Activated T-helper 1 cell treated with Interleukin-2 at 50 U/mL for 16 hours (primary cell): Measurements from ENCODE around the gene PHETA1.

Experiments
- DNase-seq: peaks from one replicate; pipeline ENCODE4 v3.0.0-alpha.2; 2020; ENCODE audit warnings: low read depth

PHETA1 gene

DNA sequence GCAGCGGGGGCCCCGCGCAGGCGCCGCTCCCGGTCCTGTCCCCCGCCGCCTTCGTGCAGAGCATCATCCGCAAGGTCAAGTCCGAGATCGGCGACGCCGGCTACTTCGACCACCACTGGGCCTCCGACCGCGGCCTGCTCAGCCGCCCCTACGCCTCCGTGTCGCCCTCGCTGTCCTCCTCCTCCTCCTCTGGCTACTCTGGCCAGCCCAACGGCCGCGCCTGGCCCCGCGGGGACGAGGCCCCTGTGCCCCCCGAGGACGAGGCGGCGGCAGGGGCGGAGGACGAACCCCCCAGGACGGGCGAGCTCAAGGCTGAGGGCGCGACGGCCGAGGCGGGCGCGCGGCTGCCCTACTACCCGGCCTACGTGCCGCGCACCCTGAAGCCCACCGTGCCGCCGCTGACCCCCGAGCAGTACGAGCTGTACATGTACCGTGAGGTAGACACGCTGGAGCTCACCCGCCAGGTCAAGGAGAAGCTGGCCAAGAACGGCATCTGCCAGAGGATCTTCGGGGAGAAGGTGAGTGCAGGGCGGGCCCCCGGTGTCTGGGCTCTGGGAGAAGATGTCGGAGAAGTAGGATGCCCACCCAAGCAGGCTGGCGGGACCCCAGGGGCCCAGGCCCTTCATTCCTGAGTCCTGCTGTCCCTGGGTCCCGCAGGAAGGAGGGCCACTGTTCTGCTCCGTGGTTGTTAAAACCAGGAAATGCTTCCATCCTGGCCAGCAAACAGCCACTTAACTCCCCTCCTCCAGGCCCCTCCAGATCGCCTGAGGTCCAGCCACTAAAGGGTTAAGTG is 48.4 kb downstream of the PHETA1 start:
- no peak for DNase-seq

DNA sequence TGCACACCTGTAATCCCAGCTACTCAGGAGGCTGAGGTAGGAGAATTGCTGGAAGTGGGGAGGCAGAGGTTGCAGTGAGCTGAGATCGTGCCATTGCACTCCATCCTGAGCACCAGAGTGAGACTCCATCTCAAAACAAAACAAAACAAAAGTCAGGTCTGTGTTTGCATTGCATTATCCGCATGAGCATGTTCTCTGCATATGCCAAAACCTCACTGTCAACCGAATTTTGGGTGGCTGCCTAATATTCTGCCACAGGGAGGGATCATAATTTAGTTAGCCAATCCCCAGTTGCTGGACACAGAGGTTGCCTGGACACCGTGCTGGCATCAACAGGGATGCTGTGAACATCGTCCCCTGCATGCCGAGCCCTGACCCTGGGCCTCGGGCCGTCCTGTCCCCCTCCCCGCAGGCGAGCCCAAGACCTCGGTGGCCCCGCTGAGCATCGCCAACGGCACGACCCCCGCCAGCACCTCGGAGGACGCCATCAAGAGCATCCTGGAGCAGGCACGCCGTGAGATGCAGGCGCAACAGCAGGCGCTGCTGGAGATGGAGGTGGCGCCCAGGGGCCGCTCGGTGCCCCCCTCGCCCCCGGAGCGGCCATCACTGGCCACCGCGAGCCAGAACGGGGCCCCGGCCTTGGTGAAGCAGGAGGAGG is 49.2 kb downstream of the PHETA1 start:
- DNase-seq, result no peak

DNA sequence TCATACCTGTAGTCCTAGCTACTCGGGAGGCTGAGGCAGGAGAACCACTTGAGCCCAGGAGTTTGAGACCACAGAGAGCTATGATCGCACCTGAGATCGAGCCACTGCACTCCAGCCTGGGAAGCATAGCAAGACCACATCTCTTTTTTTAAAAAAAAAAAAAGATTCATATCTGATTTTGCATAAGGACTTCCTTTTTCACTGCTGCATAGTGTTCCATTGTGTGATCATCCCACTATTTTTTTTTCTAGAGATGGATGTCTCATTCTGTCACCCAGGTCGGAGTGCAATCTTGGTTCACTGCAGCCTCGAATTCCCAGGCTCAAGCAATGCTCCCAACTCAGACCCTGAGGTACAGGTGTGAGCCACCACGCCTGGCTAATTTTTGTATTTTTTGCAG is 50.4 kb downstream of the PHETA1 start:
- no peak for DNase-seq

DNA sequence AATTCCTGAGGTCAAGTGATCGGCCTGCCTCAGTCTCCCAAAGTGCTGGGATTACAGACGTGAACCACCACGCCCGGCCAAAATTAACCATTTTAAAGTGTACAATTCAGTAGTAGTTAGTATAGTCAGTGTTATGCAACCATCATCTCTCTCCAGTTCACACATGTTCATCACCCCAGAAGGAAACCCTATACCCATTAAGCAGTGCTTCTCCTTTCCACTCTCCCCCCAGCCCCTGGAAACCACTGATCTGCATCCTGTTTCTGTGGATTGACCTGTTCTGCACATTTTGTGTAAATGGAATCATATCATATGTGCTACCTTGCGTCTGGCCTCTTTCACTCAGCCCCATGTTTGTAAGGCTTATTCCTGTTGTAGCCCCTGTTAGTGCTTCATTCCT is 52.2 kb downstream of the PHETA1 start:
- no peak for DNase-seq

GRCh38 chr12:111314953-111315539 is 53.8 kb downstream of the PHETA1 start:
- no peak for DNase-seq

- peak; percentile 55 for DNase-seq
Observed at GRCh38 chr12:111313833-111314259, 55.0 kb downstream of the PHETA1 start.

GRCh38 chr12:111312708-111313107 is 56.2 kb downstream of the PHETA1 start:
- no peak for DNase-seq

DNA sequence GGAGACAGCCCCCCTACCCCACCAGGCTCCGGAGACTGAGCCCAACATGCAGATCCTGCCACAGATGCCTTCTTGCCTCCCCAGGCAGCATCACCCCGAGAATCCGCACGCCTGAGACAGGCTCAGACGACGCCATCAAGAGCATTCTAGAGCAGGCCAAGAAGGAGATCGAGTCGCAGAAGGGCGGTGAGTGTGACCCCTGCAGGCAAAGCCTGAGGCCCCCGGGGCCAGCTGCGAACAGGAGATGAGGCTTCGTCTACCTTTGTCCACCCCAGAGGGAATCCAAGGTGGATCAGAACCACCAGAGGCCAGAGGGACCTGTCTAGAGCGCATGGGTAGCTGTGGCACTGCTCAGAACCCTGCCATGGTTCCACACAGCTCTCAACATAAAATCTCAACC is 56.9 kb downstream of the PHETA1 start:
- no peak for DNase-seq

GRCh38 chr12:111311011-111311410 is 57.9 kb downstream of the PHETA1 start:
- DNase-seq, result no peak
